ENCODE data around the gene FGF11.

- peak; percentile 83 for TF ChIP-seq CTCF (tag by site-specific recombination; IDR thresholded peaks at IDR 0.05)
- no peak for TF ChIP-seq ZNF155 (tag by site-specific recombination; IDR thresholded peaks at IDR 0.05)
- TF ChIP-seq SETDB1 (IDR thresholded peaks at IDR 0.05; ENCODE audit: insufficient read length, low read length) = no peak
- TF ChIP-seq YY1 (tag by site-specific recombination; IDR thresholded peaks at IDR 0.05) = peak; percentile 70; the same call in 1 of the 2 replicates
- TF ChIP-seq SCRT1 (tag by site-specific recombination; IDR thresholded peaks at IDR 0.05; ENCODE audit: borderline replicate concordance) = no peak
- TF ChIP-seq ZNF768 (tag by site-specific recombination; IDR thresholded peaks at IDR 0.05) = no peak
- TF ChIP-seq REST (tag by site-specific recombination; IDR thresholded peaks at IDR 0.05) = no peak
- TF ChIP-seq SCRT2 (tag by site-specific recombination; IDR thresholded peaks at IDR 0.05) = no peak
- no peak for TF ChIP-seq ZSCAN5A (tag by site-specific recombination; IDR thresholded peaks at IDR 0.05)
- TF ChIP-seq ZNF274 (IDR thresholded peaks at IDR 0.05; ENCODE audit: low read length) = no peak
- TF ChIP-seq ZNF274 (tag by site-specific recombination; IDR thresholded peaks at IDR 0.05; ENCODE audit: borderline replicate concordance) = no peak
- no peak for TF ChIP-seq ZNF138 (tag by site-specific recombination; IDR thresholded peaks at IDR 0.05; ENCODE audit: borderline replicate concordance)
- peak; percentile 65; the same call in 1 of the 2 replicates for TF ChIP-seq ZNF558 (tag by site-specific recombination; IDR thresholded peaks at IDR 0.05)
- peak; percentile 63; the same call in 1 of the 2 replicates for TF ChIP-seq KLF16 (tag by site-specific recombination; IDR thresholded peaks at IDR 0.05)
- 0 out of 2 replicates have a peak, but pooled peaks have one; percentile 52 for TF ChIP-seq ZNF561 (tag by site-specific recombination; IDR thresholded peaks at IDR 0.05; ENCODE audit: borderline replicate concordance)
These were observed 44.1 kb downstream of the FGF11 start for GRCh38 chr17:7483255-7484066.
